H1 (cell line): Measurements from ENCODE around the gene HERC4. TPM values are rescaled to one million over a fixed set of nuclear protein-coding genes. Genes with fewer than 3 reads are reported as not detected.

Experiments
- CTCF ChIA-PET: fragments of 300-600 bp; sonication (Branson Sonifier 250); formaldehyde crosslinking; loops from one replicate; lab custom pipeline; 2021; ENCODE audit not compliant: partially characterized antibody; lab: Charles Lee
- POLR2A ChIA-PET: fragments of 300-600 bp; sonication (Branson Sonifier 250); formaldehyde crosslinking; loops from one replicate; lab custom pipeline; 2021; ENCODE audit warnings: inconsistent platforms; ENCODE audit not compliant: partially characterized antibody; lab: Charles Lee
- DNase-seq, 2 experiments: peaks; one replicate each; pipeline versions ENCODE4 v3.0.0 to v3.0.0-alpha.2; 2010 to 2022; ENCODE audit warnings: low spot score in 2 of 2, low read depth in 1 of 2, mixed read lengths in 1 of 2
- FAIRE-seq: peaks from 2 replicates; lab custom pipeline; 2011; peaks lifted over from hg19 to GRCh38; lab: Jason Lieb, UNC
- H2AFZ ChIP-seq: 2 replicates; pipeline ENCODE4 v1.8.1; 2012; ENCODE audit warnings: low read length, inconsistent platforms
- H2AK5ac ChIP-seq: 2 replicates; pipeline ENCODE4 v1.6.1; 2013; ENCODE audit warnings: low read depth, low read length
- H2BK120ac ChIP-seq: replicated peaks from 2 replicates; pipeline ENCODE3; 2013; ENCODE audit warnings: low read depth, low read length, inconsistent platforms
- H2BK12ac ChIP-seq: 2 replicates; pipeline ENCODE4 v1.6.1; 2013; ENCODE audit warnings: low read depth, low read length
- H2BK15ac ChIP-seq: 2 replicates; pipeline ENCODE4 v1.6.1; 2013; ENCODE audit warnings: low read length
- H2BK20ac ChIP-seq: 2 replicates; pipeline ENCODE4 v1.6.1; 2013; ENCODE audit warnings: low read length
- H2BK5ac ChIP-seq: 2 replicates; pipeline ENCODE4 v1.6.1; 2013; ENCODE audit warnings: low read depth, low read length
- H3K14ac ChIP-seq: 2 replicates; pipeline ENCODE4 v1.6.1; 2013; ENCODE audit warnings: inconsistent platforms; ENCODE audit not compliant: insufficient read length
- H3K18ac ChIP-seq: 2 replicates; pipeline ENCODE4 v1.6.1; 2013; ENCODE audit warnings: low read length; ENCODE audit errors: extremely low read depth
- H3K23ac ChIP-seq: 2 replicates; pipeline ENCODE4 v1.6.1; 2013; ENCODE audit warnings: inconsistent platforms; ENCODE audit not compliant: insufficient read length
- H3K23me2 ChIP-seq: 2 replicates; pipeline ENCODE4 v1.6.1; 2013; ENCODE audit warnings: low read depth, low read length
- H3K27ac ChIP-seq: 2 replicates; pipeline ENCODE4 v1.6.1; 2011; ENCODE audit warnings: low read depth, low read length, inconsistent platforms
- H3K27me3 ChIP-seq, 4 experiments: replicated peaks in 1 of 4; 1 replicate in 1 of 4; 2 replicates in 3 of 4; pipeline versions ENCODE4 v1.6.1 to v1.8.1; 2011 to 2013; ENCODE audit warnings: low read length in 3 of 4, mild to moderate bottlenecking in 3 of 4, inconsistent platforms in 2 of 4, mixed read lengths in 2 of 4, moderate library complexity in 1 of 4; ENCODE audit not compliant: control insufficient read depth in 3 of 4, insufficient read depth in 3 of 4; ENCODE audit errors: extremely low read depth in 1 of 4
- H3K36me3 ChIP-seq, 4 experiments: 2 replicates each; pipeline versions ENCODE4 v1.6.1 to v1.8.1; 2011 to 2013; ENCODE audit warnings: mild to moderate bottlenecking in 4 of 4, low read length in 3 of 4, moderate library complexity in 2 of 4, control low read depth in 1 of 4, inconsistent platforms in 1 of 4; ENCODE audit not compliant: insufficient read depth in 4 of 4, control insufficient read depth in 2 of 4
- H3K4ac ChIP-seq: replicated peaks from 2 replicates; pipeline ENCODE3; 2013; ENCODE audit warnings: low read length, low read depth, mixed read lengths, inconsistent platforms; ENCODE audit not compliant: insufficient read length
- H3K4me1 ChIP-seq, 4 experiments: replicated peaks in 1 of 4; 1 replicate in 1 of 4; 2 replicates in 3 of 4; pipeline versions ENCODE4 v1.6.1 to v1.8.1; 2011 to 2013; ENCODE audit warnings: low read length in 3 of 4, inconsistent platforms in 2 of 4, mixed read lengths in 1 of 4; ENCODE audit not compliant: insufficient read depth in 4 of 4, control insufficient read depth in 3 of 4
- H3K4me2 ChIP-seq, 2 experiments: 2 replicates each; pipeline versions ENCODE4 v1.6.1 to v1.8.1; 2011 to 2013; ENCODE audit warnings: low read depth in 2 of 2, low read length in 2 of 2, control low read depth in 1 of 2, inconsistent platforms in 1 of 2, mild to moderate bottlenecking in 1 of 2; ENCODE audit not compliant: insufficient read depth in 1 of 2
- H3K4me3 ChIP-seq, 4 experiments: fragments of 200-600, 300-600 bp in 1 of 4; sonication (generic), shearing (Covaris generic), sonication (Bioruptor Twin) in 1 of 4; 2 replicates each; pipeline versions ENCODE4 v1.5.1 to v1.8.1; 2011 to 2016; ENCODE audit warnings: low read length in 4 of 4, low read depth in 3 of 4, control low read depth in 2 of 4, inconsistent platforms in 2 of 4, mild to moderate bottlenecking in 2 of 4, mixed read lengths in 1 of 4, moderate library complexity in 1 of 4; ENCODE audit not compliant: insufficient read depth in 2 of 4; ENCODE audit errors: extremely low read depth in 1 of 4
- H3K56ac ChIP-seq: replicated peaks from 2 replicates; pipeline ENCODE3; 2013; ENCODE audit warnings: low read depth, mild to moderate bottlenecking, mixed read lengths, low read length, inconsistent platforms; ENCODE audit not compliant: insufficient read length
- H3K79me1 ChIP-seq: 2 replicates; pipeline ENCODE4 v1.6.1; 2013; ENCODE audit warnings: low read depth, low read length, control low read depth
- H3K79me2 ChIP-seq, 2 experiments: 2 replicates each; pipeline versions ENCODE4 v1.6.1 to v1.8.1; 2012 to 2013; ENCODE audit warnings: low read length in 2 of 2, mild to moderate bottlenecking in 2 of 2, inconsistent platforms in 1 of 2; ENCODE audit not compliant: insufficient read depth in 2 of 2, control insufficient read depth in 1 of 2
- H3K9ac ChIP-seq, 4 experiments: replicated peaks in 1 of 4; 1 replicate in 1 of 4; 2 replicates in 3 of 4; pipeline versions ENCODE4 v1.6.1 to v1.8.1; 2011 to 2013; ENCODE audit warnings: low read depth in 3 of 4, low read length in 3 of 4, control low read depth in 2 of 4, mild to moderate bottlenecking in 2 of 4, moderate library complexity in 2 of 4, inconsistent platforms in 1 of 4; ENCODE audit errors: extremely low read depth in 1 of 4
- H3K9me3 ChIP-seq, 2 experiments: 2 replicates each; pipeline versions ENCODE4 v1.6.1 to v1.8.1; 2012 to 2013; ENCODE audit warnings: mild to moderate bottlenecking in 2 of 2, moderate library complexity in 2 of 2, control low read depth in 1 of 2, inconsistent platforms in 1 of 2, low read depth in 1 of 2, low read length in 1 of 2, mixed read lengths in 1 of 2; ENCODE audit not compliant: insufficient read depth in 2 of 2
- H4K20me1 ChIP-seq, 2 experiments: replicated peaks in 1 of 2; 2 replicates each; pipeline versions ENCODE3 to v1.8.1; 2011 to 2013; ENCODE audit warnings: inconsistent platforms in 2 of 2, low read length in 2 of 2, mild to moderate bottlenecking in 1 of 2; ENCODE audit not compliant: insufficient read depth in 2 of 2, control insufficient read depth in 1 of 2
- H4K5ac ChIP-seq: 2 replicates; pipeline ENCODE4 v1.6.1; 2013; ENCODE audit warnings: low read length, low read depth, mixed read lengths, inconsistent platforms; ENCODE audit not compliant: insufficient read length
- H4K8ac ChIP-seq: 2 replicates; pipeline ENCODE4 v1.8.0; 2013; ENCODE audit warnings: mild to moderate bottlenecking, moderate library complexity, low read length, inconsistent platforms; ENCODE audit not compliant: insufficient read depth; ENCODE audit errors: extremely low read depth
- H4K91ac ChIP-seq: replicated peaks from 2 replicates; pipeline ENCODE3; 2013; ENCODE audit warnings: low read length, mixed read lengths, inconsistent platforms; ENCODE audit not compliant: insufficient read length
- BACH1 ChIP-seq: IDR thresholded peaks from 2 replicates; pipeline ENCODE4 v1.6.1; 2012; ENCODE audit warnings: low read length, improper control_type of control experiment
- CEBPB ChIP-seq: IDR thresholded peaks from 2 replicates; pipeline ENCODE4 v1.6.1; 2012; ENCODE audit warnings: low read depth, low read length
- NANOG ChIP-seq: IDR thresholded peaks from 2 replicates; pipeline ENCODE4 v1.6.1; 2011; ENCODE audit warnings: low read length, low read depth, mild to moderate bottlenecking, inconsistent platforms; ENCODE audit not compliant: insufficient read depth, poor library complexity, severe bottlenecking
- NRF1 ChIP-seq: IDR thresholded peaks from 2 replicates; pipeline ENCODE4 v1.6.1; 2011; ENCODE audit warnings: mild to moderate bottlenecking, low read depth, low read length, improper control_type of control experiment
- RFX5 ChIP-seq: IDR thresholded peaks from 2 replicates; pipeline ENCODE4 v1.6.1; 2011; ENCODE audit warnings: low read depth, low read length, improper control_type of control experiment, borderline replicate concordance
- TAF7 ChIP-seq: optimal IDR thresholded peaks from 2 replicates; pipeline ENCODE3; 2011; ENCODE audit warnings: low read depth, mild to moderate bottlenecking, inconsistent platforms, low read length, moderate library complexity, borderline replicate concordance
- WGBS, 2 experiments: shearing (Covaris generic) in 1 of 2; methylation state at CpG; one replicate each; pipeline versions ENCODE4 v1.1.6 to v1.1.7; 2013 to 2015; ENCODE audit warnings: low lambda C conversion rate in 2 of 2, mixed read lengths in 2 of 2, inconsistent platforms in 1 of 2, low coverage in 1 of 2, missing lambda C conversion rate in 1 of 2; ENCODE audit not compliant: insufficient replicate concordance in 2 of 2, insufficient coverage in 1 of 2, insufficient read length in 1 of 2; ENCODE audit errors: extremely low coverage in 1 of 2, missing lambda C conversion rate in 1 of 2; 5-methylcytosine and 5-hydroxymethylcytosine counted together
- polyA plus RNA-seq, 7 experiments: library from polyadenylated mRNA; depleted of rRNA in 3 of 7; stranded (reverse) in 5 of 7; unstranded in 2 of 7; fragments of >200 nt in 5 of 7; fragments of 200-250 nt in 2 of 7; gene quantifications; 1 replicate in 5 of 7; 2 replicates in 1 of 7; 4 replicates in 1 of 7; pipeline versions ENCODE4 v1.2.1 to v1.2.3, GENCODE V29; 2011 to 2013; ENCODE audit warnings: missing spikeins in 2 of 7, mixed read lengths in 2 of 7
- total RNA-seq: library from RNA; stranded (reverse); fragmentation: NEBNext Ultra II Directional; extraction: Animal tissue kit (Norgen Biotek cat#: 25700); gene quantifications from 2 replicates; pipeline ENCODE4 v1.2.1, GENCODE V29; 2021
- TF ChIP-seq, protein P1 (sequence below): IDR thresholded peaks from 2 replicates; pipeline ENCODE4 v1.6.1; 2011; ENCODE audit warnings: low read length, improper control_type of control experiment

The HERC4 gene
- total and polyA plus RNA-seq, 2 of the 8 experiments (the other 6 are each of a cell fraction or from before 2014, with no cell fraction given): 7.5 to 44.0 TPM

DNA sequence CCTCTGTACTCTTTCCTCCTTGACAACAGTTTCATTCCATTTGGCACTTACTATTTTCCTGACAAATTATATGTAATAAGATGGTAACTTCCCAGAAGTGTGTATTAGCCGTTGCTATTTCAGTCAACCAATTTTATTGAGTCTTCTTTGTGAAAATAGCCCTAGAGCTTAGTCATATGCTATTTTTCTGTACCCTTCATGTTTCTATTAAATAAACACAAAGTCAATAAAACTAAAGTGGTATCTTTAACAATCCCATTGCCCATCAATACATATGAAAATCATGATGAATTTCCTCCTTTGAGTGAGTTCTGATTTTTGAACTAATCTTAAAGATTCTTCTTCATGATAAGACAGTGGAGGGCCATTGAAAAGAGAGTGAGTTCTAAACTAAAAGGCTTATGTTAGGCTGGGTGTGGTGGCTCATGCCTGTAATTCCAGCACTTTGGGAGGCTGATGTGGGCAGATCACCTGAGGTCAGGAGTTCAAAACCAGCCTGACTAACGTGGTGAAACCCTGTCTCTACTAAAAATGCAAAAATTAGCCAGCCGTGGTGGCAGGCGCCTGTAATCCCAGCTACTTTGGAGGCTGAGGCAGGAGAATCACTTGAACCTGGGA is 28.3 kb upstream of the HERC4 start:
- DNase-seq: no peak
- Histone ChIP-seq H4K8ac (no peak overlapping the region), H3K36me3 (no peaks in the 10 kb centered on the region), H2BK20ac (no peak overlapping the region), H3K79me1 (no peaks in the 10 kb centered on the region), H2BK120ac (no peak overlapping the region), H3K56ac (no peak overlapping the region), H3K18ac (no peak overlapping the region), H3K23me2 (no peaks in the 10 kb centered on the region), H3K4me1 (no peaks in the 10 kb centered on the region), H4K91ac (no peak overlapping the region), H2AK5ac (no peak overlapping the region), H3K27ac (no peak overlapping the region), H2BK15ac (no peak overlapping the region), H3K23ac (no peak overlapping the region), H3K27me3 (no peaks in the 10 kb centered on the region), H3K14ac (no peak overlapping the region), H3K4me2 (no peak overlapping the region), H2BK12ac (no peak overlapping the region), H4K5ac (no peak overlapping the region), H3K9me3 (no peaks in the 10 kb centered on the region), H2AFZ (no peak overlapping the region; the same call in 1 of the 2 replicates), H3K4me3 (no peak overlapping the region), H3K4ac (no peak overlapping the region), H4K20me1 (no peaks in the 10 kb centered on the region), H2BK5ac (no peak overlapping the region), H3K9ac (no peak overlapping the region), H3K79me2 (no peaks in the 10 kb centered on the region)
- ChIA-PET POLR2A (no interaction called here), CTCF (interaction anchor here (1.3 kb wide), 1 partner anchor 53 kb away, joined by 3 read pairs; no protein-coding TSS in a partner anchor)
- 84% methylated on average over 4 of the region's 4 CpGs; no CpG with 5 or more reads in 1 of the 2 experiments for WGBS, 2 experiments
- no peak for FAIRE-seq
- TF ChIP-seq CEBPB: no peak
- no peak for TF ChIP-seq TAF7
- TF ChIP-seq BACH1: no peak
- TF ChIP-seq NRF1: no peak
- no peak for TF ChIP-seq RFX5
- no peak for TF ChIP-seq NANOG
- TF ChIP-seq, protein P1, sequence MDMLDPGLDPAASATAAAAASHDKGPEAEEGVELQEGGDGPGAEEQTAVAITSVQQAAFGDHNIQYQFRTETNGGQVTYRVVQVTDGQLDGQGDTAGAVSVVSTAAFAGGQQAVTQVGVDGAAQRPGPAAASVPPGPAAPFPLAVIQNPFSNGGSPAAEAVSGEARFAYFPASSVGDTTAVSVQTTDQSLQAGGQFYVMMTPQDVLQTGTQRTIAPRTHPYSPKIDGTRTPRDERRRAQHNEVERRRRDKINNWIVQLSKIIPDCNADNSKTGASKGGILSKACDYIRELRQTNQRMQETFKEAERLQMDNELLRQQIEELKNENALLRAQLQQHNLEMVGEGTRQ: no peak
